NOMO-1 treated with DMSO at 0.1 percent for 48 hours (cell line): ENCODE data around the gene STK39.

Experiments
- DNase-seq: peaks from one replicate; lab custom pipeline; 2025; ENCODE audit not compliant: unreplicated experiment; lab: John Stamatoyannopoulos, UW

STK39 gene

GRCh38 chr2:167964650-167965413, 282.6 kb downstream of the STK39 start:
- no peak for DNase-seq

DNA sequence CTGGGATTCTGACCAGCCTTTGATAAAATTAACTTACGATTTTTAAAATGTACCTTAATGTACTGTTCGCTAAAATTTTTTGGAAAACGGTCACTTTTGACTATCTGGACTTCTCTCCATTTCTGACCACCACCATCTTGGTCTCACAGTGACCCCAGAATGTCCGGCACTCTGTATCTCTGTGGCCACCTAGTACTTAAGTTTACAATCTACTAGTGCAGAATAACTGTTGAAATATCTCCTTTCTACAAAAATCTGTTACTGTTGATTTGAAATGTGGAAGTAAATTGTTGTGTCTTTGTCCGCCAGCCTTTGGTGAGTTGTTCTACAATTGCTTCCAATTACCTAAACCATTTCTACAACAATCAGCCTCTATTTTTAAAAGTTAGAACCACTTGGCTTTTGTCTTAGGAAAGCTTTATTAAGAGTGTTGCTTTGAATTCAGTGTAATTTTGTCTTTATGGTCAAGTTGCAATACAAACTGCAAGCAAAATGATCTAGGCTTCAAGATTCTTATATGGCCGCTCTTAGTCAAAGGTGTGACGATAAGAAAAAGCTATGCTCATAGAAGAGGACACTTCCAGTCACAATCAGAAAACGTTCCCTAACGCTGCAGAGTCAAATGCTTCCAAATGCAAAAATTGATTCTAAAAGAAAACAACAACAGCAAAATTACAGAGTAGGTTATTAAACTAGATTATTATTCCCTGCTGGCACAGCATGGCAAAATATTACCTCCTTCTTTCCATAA, 283.3 kb downstream of the STK39 start:
- DNase-seq: no peak

GRCh38 chr2:167962436-167963226, 284.8 kb downstream of the STK39 start:
- DNase-seq: no peak

GRCh38 chr2:167961536-167962048, 285.8 kb downstream of the STK39 start:
- DNase-seq: no peak

DNA sequence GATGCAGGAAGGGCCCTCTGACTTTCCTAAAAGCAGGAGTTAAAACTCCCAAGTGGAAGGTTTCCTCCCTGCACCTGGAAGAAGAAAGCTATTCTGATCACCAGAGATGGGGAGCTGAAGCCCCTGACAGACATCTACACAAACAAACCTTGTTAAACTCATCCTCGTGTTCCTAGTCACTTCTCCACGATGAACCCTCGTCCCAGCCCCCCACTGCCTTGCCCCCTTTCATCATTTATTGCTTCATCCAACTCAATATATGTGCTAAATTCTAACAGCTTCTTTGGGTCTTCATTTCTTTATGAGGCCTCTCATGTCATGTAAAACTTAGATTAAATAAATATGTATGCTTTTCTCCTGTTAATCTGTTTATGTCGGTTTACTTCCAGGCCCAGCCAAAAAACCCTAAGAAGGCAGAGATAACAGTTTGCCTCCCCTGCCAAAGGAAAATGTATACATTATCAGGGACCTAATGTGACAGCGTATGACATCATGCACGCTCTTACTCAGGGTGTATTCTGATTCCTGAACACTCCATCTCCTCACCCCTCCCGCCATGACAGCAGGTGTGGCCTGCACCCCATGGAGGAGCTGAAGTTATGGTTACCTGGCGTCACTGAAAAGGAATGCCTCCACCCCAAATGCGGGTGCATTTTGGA, 287.2 kb downstream of the STK39 start:
- DNase-seq: no peak

GRCh38 chr2:167957662-167958061, 289.7 kb downstream of the STK39 start:
- no peak for DNase-seq

GRCh38 chr2:167955264-167955906, 292.0 kb downstream of the STK39 start:
- no peak for DNase-seq

DNA sequence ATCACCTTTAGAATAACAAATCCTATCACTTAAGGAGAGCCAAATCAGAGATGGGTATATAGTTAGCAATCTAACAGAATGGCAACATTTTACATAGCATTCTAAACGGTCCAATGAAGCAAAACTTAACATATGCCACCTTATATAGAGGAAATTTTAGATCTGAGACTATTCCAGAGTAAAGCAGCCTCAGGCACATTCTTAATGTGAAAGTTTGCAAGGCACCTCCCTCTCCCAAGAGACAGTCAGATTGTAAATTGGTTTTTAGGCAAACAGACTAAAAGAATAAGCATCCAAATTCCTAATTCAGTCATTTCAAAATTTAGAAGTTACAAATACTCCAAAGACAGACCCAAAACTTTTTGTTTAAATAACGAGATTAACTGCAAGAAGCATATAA, 292.9 kb downstream of the STK39 start:
- no peak for DNase-seq

DNA sequence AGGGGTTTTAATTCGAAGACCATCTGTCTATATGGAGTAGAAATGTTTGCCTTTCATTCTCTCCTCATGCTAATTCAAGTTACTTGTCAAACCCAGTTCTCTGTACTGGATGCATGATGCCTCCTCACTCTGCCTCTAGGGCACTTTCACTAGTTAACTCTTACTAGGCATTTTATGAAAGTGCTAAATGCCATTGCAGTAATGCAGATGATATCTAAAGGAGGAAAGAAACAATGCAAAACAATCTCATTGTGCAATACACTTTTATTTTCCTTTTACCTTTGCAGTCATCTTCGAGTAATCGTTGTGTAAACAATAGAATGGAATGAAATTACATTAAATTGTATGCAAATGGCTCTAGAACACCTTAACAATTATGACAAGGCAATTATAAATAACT, 293.6 kb downstream of the STK39 start:
- no peak for DNase-seq

DNA sequence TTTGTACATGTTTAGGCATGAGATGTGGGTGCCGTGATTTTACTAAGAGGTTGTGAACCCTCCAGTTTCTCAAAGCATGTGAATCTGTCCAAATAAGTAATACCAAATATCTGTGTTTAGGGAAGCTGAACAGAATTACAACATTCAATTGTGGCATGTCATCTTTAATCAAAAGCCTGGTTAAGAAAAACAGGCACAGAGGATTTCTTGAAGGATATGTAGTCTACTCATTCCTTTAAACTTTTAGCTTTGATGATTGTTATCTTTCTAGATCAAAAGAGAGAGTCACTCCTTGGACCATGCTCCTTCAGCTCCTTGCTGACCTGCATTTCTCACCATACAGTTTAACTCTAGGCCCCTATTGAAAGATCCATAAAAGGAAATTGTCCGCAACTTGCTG, 296.8 kb downstream of the STK39 start:
- no peak for DNase-seq

DNA sequence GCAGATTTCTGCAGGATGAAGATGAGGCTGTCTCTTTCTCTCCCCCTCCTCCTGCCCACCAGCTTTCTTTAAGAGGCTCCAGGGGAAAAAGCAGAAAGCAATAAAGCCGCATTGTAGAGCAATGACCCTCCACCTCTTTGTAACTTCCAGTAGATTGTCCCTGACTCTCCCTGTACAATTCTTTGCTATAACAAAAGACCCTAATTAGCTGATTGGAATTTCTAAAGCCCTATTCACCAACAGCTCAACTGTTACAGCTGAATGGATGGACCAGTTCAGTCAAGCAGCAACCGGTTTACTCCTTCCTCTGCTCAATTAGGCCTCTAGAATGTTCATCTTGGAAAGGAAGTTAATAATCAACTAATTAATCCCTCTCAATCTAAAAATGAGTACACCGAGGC, 301.0 kb downstream of the STK39 start:
- no peak for DNase-seq

GRCh38 chr2:167945660-167946368, 301.6 kb downstream of the STK39 start:
- DNase-seq: no peak

DNA sequence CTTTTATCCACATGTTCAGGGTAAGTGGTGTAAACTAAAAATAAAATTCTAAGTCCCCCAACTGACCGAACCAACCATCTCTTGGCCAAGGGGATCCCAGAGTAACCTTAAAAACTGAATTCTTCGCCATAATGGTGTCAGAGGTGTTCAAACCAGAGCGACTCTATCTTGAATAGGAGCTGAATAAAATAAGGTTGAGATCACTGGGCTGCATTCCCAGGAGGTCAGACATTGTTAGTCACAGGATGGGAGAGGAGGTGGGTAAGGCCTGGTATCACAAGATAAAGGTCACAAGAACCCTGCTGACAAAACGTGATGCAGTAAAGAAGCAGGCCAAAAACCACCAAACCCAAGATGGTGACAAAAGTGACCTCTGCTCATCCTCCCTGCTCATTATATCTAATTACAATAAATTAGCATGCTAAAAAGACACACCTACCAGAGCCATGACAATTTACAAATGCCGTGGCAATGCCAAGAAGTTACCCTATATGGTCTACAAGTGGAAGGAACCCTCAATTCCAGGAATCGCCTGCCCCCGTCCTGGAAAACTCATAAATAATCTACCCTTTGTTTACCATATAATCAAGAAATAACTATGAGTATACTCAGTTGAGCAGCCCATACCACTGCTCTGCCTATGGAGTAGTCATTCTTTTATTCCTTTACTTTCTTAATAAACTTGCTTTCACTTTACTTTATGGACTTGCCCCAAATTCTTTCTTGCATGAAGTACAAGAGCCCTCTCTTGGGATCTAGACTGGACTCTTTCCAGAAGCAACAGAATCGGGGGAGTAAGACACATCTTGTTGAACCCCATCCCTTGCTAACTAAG, 302.4 kb downstream of the STK39 start:
- DNase-seq: no peak

DNA sequence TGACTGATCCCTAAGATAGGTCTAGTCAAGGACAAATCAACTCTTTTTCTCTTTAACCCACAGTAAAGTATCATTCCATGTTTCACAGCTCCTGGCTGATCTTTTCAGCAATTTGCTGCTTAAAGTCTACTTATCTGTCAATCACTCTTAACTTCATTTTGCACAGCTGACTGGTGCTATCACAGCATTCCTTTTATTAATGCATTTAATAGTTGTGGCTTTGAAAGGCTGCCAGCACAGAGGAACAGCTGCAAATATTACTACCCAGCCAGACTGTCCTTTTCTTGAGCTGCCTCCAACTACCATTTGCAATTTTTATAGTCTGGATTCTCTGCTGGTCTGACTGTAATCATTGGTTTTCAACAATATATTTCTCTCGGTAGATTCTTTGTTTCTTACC, 303.5 kb downstream of the STK39 start:
- no peak for DNase-seq

DNA sequence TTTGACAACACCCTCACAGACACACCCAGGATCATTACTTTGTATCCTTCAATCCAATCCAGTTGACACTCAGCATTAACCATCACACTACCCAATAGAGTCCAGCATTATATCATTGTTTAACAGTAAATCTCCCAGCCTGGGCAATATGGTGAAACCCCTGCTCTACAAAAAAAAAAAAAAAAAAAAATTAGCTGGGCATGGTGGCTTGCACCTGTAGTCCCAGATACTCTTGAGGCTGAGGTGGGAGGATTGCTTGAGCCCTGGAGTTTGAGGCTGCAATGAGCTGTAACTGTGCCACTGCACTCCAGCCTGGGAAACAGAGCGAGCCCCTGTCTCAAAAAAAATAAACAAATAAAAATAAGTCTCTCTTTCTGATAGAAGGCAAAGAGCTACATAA, 304.0 kb downstream of the STK39 start:
- DNase-seq: no peak

- DNase-seq: no peak
Observed at GRCh38 chr2:167942366-167943081, 304.9 kb downstream of the STK39 start.

- DNase-seq: no peak
Observed at GRCh38 chr2:167941604-167942003, 305.8 kb downstream of the STK39 start.

DNA sequence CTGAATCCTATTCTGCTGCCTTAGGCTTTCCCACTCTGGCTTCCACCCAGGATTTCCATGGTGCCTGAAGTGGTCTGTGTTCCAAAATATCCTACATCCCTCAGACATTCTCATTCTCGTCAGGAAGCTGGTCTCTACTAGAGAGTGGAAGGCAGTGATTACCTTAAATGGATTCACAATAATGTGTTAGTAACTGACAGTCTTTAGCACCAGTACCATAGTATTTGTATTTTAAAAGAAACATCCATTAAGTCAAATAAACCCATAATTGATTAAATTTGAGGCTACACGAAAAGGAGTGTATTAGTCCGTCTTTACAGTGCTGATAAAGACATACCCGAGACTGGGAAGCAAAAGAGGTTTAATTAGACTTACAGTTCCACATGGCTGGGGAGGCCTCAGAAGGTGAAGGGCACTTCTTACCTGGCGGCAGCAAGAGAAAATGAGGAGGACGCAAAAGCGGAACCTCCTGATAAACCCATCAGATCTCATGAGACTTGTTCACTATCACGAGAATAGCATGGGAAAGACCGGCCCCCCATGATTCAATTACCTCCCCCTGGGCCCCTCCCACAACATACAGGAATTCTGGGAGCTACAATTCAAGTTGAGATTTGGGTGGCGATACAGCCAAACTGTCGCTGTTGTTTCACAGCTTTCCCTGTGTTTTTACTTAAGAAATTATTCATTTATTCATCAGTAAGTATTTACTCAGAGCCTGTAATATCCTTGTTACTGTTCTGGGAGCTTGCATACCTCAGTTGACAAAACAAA, 306.5 kb downstream of the STK39 start:
- no peak for DNase-seq
